Loucy (cell line): ENCODE measurements around the gene CC2D1A.

Experiments
- CTCF ChIP-seq: fragments of 200-600 bp; sonication (generic); conservative IDR thresholded peaks from 2 replicates; pipeline ENCODE4 v1.5.1; 2014; ENCODE audit warnings: mild to moderate bottlenecking, antibody characterized with exemption, low read length
- EZH2phosphoT487 ChIP-seq: fragments of 200-600 bp; IDR thresholded peaks from 2 replicates; pipeline ENCODE4 v1.6.1; 2018; ENCODE audit warnings: antibody characterized with exemption, mild to moderate bottlenecking, moderate library complexity, borderline replicate concordance

- no peak for TF ChIP-seq CTCF
- TF ChIP-seq EZH2phosphoT487 = no peak
Measured at GRCh38 chr19:13951043-13951442, 45.0 kb downstream of the CC2D1A start.
